GM23338 (cell line): Measurements from ENCODE around the gene NEU4. TPM values are rescaled to one million over a fixed set of nuclear protein-coding genes. Genes with fewer than 3 reads are reported as not detected.

ENCODE experiments used
- ATAC-seq: fragments of 200-7000 bp; cut with Tn5 transposase; 3 replicates; pipeline ENCODE4 v1.9.1; 2020
- DNase-seq: peaks from one replicate; pipeline ENCODE4 v3.0.0-alpha.2; 2015; ENCODE audit warnings: low spot score
- H2AFZ ChIP-seq: fragments of 200-600 bp; sonication (generic); 2 replicates; pipeline ENCODE4 v1.8.0; 2016; ENCODE audit warnings: antibody characterized with exemption, mild to moderate bottlenecking, moderate library complexity
- H3F3A ChIP-seq: fragments of 200-600 bp; sonication (generic); replicated peaks from 2 replicates; pipeline ENCODE4 v1.8.0; 2017; ENCODE audit warnings: antibody characterized with exemption, mixed run types, low read depth
- H3K27ac ChIP-seq: fragments of 200-600 bp; sonication (generic); 2 replicates; pipeline ENCODE4 v1.6.1; 2016; ENCODE audit warnings: low read depth
- H3K27me3 ChIP-seq: fragments of 200-600 bp; sonication (generic); 2 replicates; pipeline ENCODE4 v1.8.0; 2016; ENCODE audit warnings: mild to moderate bottlenecking, mixed run types, moderate library complexity; ENCODE audit not compliant: insufficient read depth
- H3K36me3 ChIP-seq: fragments of 200-600 bp; sonication (generic); 2 replicates; pipeline ENCODE4 v1.8.0; 2016; ENCODE audit warnings: mild to moderate bottlenecking; ENCODE audit not compliant: insufficient read depth
- H3K4me1 ChIP-seq: fragments of 200-600 bp; sonication (generic); 2 replicates; pipeline ENCODE4 v1.8.0; 2016; ENCODE audit warnings: mild to moderate bottlenecking, moderate library complexity; ENCODE audit not compliant: insufficient read depth
- H3K4me2 ChIP-seq: fragments of 200-600 bp; sonication (generic); 2 replicates; pipeline ENCODE4 v1.7.1; 2017; ENCODE audit warnings: mixed run types
- H3K4me3 ChIP-seq: fragments of 200-600 bp; sonication (generic); 2 replicates; pipeline ENCODE4 v1.6.1; 2016; ENCODE audit warnings: mixed run types
- H3K79me2 ChIP-seq: fragments of 200-600 bp; sonication (generic); replicated peaks from 2 replicates; pipeline ENCODE4 v1.8.0; 2017; ENCODE audit warnings: mild to moderate bottlenecking; ENCODE audit not compliant: insufficient read depth
- H3K9me2 ChIP-seq: fragments of 200-600 bp; sonication (generic); 2 replicates; pipeline ENCODE4 v1.8.0; 2017; ENCODE audit not compliant: insufficient read depth
- H4K20me1 ChIP-seq: fragments of 200-600 bp; sonication (generic); replicated peaks from 2 replicates; pipeline ENCODE4 v1.8.0; 2017; ENCODE audit warnings: mild to moderate bottlenecking; ENCODE audit not compliant: insufficient read depth
- H3K27ac Mint-ChIP-seq: 2 replicates; pipeline ENCODE4 v1.8.0; 2020; ENCODE audit warnings: inconsistent platforms, mild to moderate bottlenecking, moderate library complexity, mixed read lengths
- H3K27me3 Mint-ChIP-seq: 3 replicates; pipeline ENCODE4 v1.8.0; 2022; ENCODE audit warnings: low read depth, mild to moderate bottlenecking, moderate library complexity, mixed read lengths, inconsistent platforms; ENCODE audit not compliant: insufficient read depth, poor library complexity
- H3K36me3 Mint-ChIP-seq: 3 replicates; pipeline ENCODE4 v1.8.0; 2021; ENCODE audit warnings: low read depth, mild to moderate bottlenecking, inconsistent platforms, moderate library complexity, mixed read lengths
- H3K4me1 Mint-ChIP-seq: 3 replicates; pipeline ENCODE4 v1.8.0; 2020; ENCODE audit warnings: mild to moderate bottlenecking, inconsistent platforms, mixed read lengths
- H3K4me3 Mint-ChIP-seq: 3 replicates; pipeline ENCODE4 v1.8.0; 2021; ENCODE audit warnings: moderate library complexity, mild to moderate bottlenecking, inconsistent platforms, mixed read lengths
- H3K9me3 Mint-ChIP-seq: 3 replicates; pipeline ENCODE4 v1.8.0; 2020; ENCODE audit warnings: moderate library complexity, mild to moderate bottlenecking, inconsistent platforms, mixed read lengths
- CREB1 ChIP-seq: fragments of 250-450 bp; sonication (Bioruptor Pico); IDR thresholded peaks from 2 replicates; pipeline ENCODE4 v1.5.0; 2020; ENCODE audit warnings: low read depth, mild to moderate bottlenecking, moderate library complexity
- EZH2 ChIP-seq: fragments of 200-600 bp; sonication (generic); IDR thresholded peaks from one replicate; pipeline ENCODE4 v1.8.0; 2017; ENCODE audit warnings: antibody characterized with exemption, mild to moderate bottlenecking, low read depth; ENCODE audit not compliant: unreplicated experiment
- EZH2phosphoT487 ChIP-seq: fragments of 200-600 bp; sonication (generic); IDR thresholded peaks from one replicate; pipeline ENCODE4 v1.8.1; 2018; ENCODE audit warnings: antibody characterized with exemption; ENCODE audit not compliant: unreplicated experiment
- JUNB ChIP-seq: IDR thresholded peaks from one replicate; pipeline ENCODE4 v1.6.1; 2016; ENCODE audit warnings: antibody characterized with exemption; ENCODE audit not compliant: unreplicated experiment
- NANOG ChIP-seq: IDR thresholded peaks from 2 replicates; pipeline ENCODE4 v1.6.1; 2016; ENCODE audit warnings: antibody characterized with exemption, borderline replicate concordance
- POLR2AphosphoS5 ChIP-seq: IDR thresholded peaks from 2 replicates; pipeline ENCODE4 v1.6.1; 2016; ENCODE audit warnings: antibody characterized with exemption, low read depth
- STAT1 ChIP-seq: IDR thresholded peaks from one replicate; pipeline ENCODE4 v1.6.1; 2016; ENCODE audit warnings: antibody characterized with exemption; ENCODE audit not compliant: unreplicated experiment
- ZNF114 ChIP-seq: fragments of 250-450 bp; sonication (Bioruptor Pico); IDR thresholded peaks from 2 replicates; pipeline ENCODE4 v1.5.0; 2020; ENCODE audit warnings: mild to moderate bottlenecking, moderate library complexity
- ZNF331 ChIP-seq: fragments of 250-450 bp; sonication (Bioruptor Pico); IDR thresholded peaks from 2 replicates; pipeline ENCODE4 v1.5.0; 2020; ENCODE audit warnings: low read depth, mild to moderate bottlenecking, moderate library complexity
- ZNF462 ChIP-seq: fragments of 250-450 bp; sonication (Bioruptor Pico); IDR thresholded peaks from 2 replicates; pipeline ENCODE4 v1.5.0; 2020; ENCODE audit warnings: mild to moderate bottlenecking, moderate library complexity
- polyA plus RNA-seq: library from polyadenylated mRNA; unstranded; fragments of >200 nt; fragmentation: Nextera tagmentation; extraction: Ambion mirVana; gene quantifications from 2 replicates; pipeline ENCODE4 v1.2.1, GENCODE V29; 2016
- total RNA-seq: library from RNA; depleted of rRNA; stranded (reverse); fragments of >200 nt; shearing (Covaris generic); gene quantifications from 2 replicates; pipeline ENCODE4 v1.2.3, GENCODE V29; 2014
- TF ChIP-seq, protein P1 (sequence below), 2 experiments: fragments of 200-600 bp in 1 of 2; sonication (generic) in 1 of 2; conservative IDR thresholded peaks; 2 replicates each; pipeline versions ENCODE4 v1.5.1 to v1.6.1; 2016 to 2017; ENCODE audit warnings: antibody characterized with exemption in 2 of 2, low read depth in 2 of 2, mild to moderate bottlenecking in 2 of 2, moderate library complexity in 1 of 2
- TF ChIP-seq, protein P2 (sequence below): IDR thresholded peaks from 2 replicates; pipeline ENCODE4 v1.6.1; 2016; ENCODE audit warnings: antibody characterized with exemption
- TF ChIP-seq, protein P3 (sequence below): IDR thresholded peaks from one replicate; pipeline ENCODE4 v1.6.1; 2018; ENCODE audit warnings: antibody characterized with exemption; ENCODE audit not compliant: unreplicated experiment

Gene NEU4
- total and polyA plus RNA-seq, 2 experiments from 2014 or later, result 0.29 to 1.2 TPM

DNA sequence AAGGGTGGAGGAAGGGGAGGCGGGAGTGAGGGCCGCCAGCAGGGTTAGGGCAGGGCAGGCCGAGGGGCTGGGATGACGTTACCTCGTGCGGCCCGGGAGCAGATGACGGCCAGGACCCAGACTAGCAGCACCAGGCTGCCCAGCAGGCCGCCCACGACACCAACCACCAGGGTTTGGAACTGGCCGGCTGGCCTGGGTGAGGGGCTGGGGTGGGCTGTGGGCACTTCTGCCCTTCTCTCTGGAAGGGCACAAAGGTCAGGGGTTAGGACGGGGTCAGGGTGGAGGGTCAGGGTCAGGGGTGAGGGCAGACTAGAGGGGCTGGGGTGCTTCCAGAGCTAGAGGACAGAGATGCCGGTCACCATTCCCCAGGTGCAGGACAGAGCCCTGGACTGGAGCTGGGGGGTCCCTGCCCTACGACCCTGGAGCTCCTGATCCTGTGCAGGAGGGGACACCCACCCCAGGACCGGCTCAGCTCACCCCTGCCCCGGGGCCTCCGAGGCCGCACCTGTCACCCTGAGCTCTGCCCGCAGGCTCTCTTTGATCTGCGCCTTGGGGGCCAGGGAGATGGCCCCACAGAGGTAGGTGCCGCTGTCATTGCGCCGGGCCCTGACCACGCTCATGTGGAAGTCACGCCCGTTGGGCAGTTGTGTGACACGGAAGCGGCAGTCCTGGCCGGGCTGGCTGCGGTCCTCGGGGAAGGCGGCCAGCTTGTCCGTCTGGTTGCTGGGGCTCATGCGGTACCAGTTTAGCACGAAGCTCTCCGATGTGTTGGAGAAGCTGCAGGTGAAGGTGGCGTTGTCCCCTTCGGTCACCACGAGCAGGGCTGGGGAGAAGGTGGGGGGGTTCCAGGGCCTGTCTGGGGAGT, 43.4 kb downstream of the NEU4 start:
- Histone ChIP-seq H4K20me1 (no peaks in the 10 kb centered on the region), H3K4me2 (no peak overlapping the region), H3K27me3 (no peaks in the 10 kb centered on the region), H3K4me1 (no peaks in the 10 kb centered on the region), H3K27ac (no peak overlapping the region), H3K4me3 (no peak overlapping the region), H3K9me2 (no peaks in the 10 kb centered on the region), H3K79me2 (no peaks in the 10 kb centered on the region), H3F3A (no peaks in the 10 kb centered on the region), H2AFZ (no peak overlapping the region), H3K36me3 (no peaks in the 10 kb centered on the region)
- no peaks in the 10 kb centered on the region for H3K4me1 Mint-ChIP-seq
- no peaks in the 10 kb centered on the region for H3K9me3 Mint-ChIP-seq
- no peak for TF ChIP-seq POLR2AphosphoS5
- TF ChIP-seq, protein P1, sequence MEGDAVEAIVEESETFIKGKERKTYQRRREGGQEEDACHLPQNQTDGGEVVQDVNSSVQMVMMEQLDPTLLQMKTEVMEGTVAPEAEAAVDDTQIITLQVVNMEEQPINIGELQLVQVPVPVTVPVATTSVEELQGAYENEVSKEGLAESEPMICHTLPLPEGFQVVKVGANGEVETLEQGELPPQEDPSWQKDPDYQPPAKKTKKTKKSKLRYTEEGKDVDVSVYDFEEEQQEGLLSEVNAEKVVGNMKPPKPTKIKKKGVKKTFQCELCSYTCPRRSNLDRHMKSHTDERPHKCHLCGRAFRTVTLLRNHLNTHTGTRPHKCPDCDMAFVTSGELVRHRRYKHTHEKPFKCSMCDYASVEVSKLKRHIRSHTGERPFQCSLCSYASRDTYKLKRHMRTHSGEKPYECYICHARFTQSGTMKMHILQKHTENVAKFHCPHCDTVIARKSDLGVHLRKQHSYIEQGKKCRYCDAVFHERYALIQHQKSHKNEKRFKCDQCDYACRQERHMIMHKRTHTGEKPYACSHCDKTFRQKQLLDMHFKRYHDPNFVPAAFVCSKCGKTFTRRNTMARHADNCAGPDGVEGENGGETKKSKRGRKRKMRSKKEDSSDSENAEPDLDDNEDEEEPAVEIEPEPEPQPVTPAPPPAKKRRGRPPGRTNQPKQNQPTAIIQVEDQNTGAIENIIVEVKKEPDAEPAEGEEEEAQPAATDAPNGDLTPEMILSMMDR (conservative IDR thresholded peaks at IDR 0.05; ENCODE audit: low read depth in 2 of 2), result no peak
- no peak for TF ChIP-seq ZNF462 (CRISPR knock-in tag)
- TF ChIP-seq ZNF331 (CRISPR knock-in tag), result no peak
- no peak for TF ChIP-seq EZH2
- no peak for TF ChIP-seq JUNB
- TF ChIP-seq, protein P2, sequence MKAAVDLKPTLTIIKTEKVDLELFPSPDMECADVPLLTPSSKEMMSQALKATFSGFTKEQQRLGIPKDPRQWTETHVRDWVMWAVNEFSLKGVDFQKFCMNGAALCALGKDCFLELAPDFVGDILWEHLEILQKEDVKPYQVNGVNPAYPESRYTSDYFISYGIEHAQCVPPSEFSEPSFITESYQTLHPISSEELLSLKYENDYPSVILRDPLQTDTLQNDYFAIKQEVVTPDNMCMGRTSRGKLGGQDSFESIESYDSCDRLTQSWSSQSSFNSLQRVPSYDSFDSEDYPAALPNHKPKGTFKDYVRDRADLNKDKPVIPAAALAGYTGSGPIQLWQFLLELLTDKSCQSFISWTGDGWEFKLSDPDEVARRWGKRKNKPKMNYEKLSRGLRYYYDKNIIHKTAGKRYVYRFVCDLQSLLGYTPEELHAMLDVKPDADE, result no peak
- TF ChIP-seq STAT1, result no peak
- no peak for TF ChIP-seq NANOG
- TF ChIP-seq CREB1 (CRISPR knock-in tag), result no peak
- TF ChIP-seq, protein P3, sequence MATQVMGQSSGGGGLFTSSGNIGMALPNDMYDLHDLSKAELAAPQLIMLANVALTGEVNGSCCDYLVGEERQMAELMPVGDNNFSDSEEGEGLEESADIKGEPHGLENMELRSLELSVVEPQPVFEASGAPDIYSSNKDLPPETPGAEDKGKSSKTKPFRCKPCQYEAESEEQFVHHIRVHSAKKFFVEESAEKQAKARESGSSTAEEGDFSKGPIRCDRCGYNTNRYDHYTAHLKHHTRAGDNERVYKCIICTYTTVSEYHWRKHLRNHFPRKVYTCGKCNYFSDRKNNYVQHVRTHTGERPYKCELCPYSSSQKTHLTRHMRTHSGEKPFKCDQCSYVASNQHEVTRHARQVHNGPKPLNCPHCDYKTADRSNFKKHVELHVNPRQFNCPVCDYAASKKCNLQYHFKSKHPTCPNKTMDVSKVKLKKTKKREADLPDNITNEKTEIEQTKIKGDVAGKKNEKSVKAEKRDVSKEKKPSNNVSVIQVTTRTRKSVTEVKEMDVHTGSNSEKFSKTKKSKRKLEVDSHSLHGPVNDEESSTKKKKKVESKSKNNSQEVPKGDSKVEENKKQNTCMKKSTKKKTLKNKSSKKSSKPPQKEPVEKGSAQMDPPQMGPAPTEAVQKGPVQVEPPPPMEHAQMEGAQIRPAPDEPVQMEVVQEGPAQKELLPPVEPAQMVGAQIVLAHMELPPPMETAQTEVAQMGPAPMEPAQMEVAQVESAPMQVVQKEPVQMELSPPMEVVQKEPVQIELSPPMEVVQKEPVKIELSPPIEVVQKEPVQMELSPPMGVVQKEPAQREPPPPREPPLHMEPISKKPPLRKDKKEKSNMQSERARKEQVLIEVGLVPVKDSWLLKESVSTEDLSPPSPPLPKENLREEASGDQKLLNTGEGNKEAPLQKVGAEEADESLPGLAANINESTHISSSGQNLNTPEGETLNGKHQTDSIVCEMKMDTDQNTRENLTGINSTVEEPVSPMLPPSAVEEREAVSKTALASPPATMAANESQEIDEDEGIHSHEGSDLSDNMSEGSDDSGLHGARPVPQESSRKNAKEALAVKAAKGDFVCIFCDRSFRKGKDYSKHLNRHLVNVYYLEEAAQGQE, result no peak
- TF ChIP-seq ZNF114, result no peak
- no peak for TF ChIP-seq EZH2phosphoT487
- H3K27me3 Mint-ChIP-seq, result peaks cover 6% of the 10 kb centered on the region
- H3K27ac Mint-ChIP-seq, result no peak overlapping the region
- ATAC-seq (no peak), DNase-seq (no peak)
- H3K4me3 Mint-ChIP-seq, result no peak overlapping the region
- H3K36me3 Mint-ChIP-seq, result no peaks in the 10 kb centered on the region
